H9 (cell line): ENCODE results near the gene ADGRD1. TPM values are rescaled to one million over a fixed set of nuclear protein-coding genes. Genes with fewer than 3 reads are reported as not detected.

Experiments
- DNase-seq: peaks from one replicate; pipeline ENCODE4 v3.0.0-alpha.2; 2017
- H2AFZ ChIP-seq: one replicate; pipeline ENCODE4 v1.6.1; 2013; ENCODE audit warnings: mild to moderate bottlenecking, low read length, control low read depth, moderate library complexity
- H2AK5ac ChIP-seq: 2 replicates; pipeline ENCODE4 v1.6.1; 2013; ENCODE audit warnings: low read length, control low read depth, mixed read lengths; ENCODE audit not compliant: insufficient read length
- H2BK120ac ChIP-seq: one replicate; pipeline ENCODE4 v1.6.1; 2013; ENCODE audit warnings: low read depth, mild to moderate bottlenecking, low read length, control low read depth, inconsistent platforms; ENCODE audit not compliant: poor library complexity, severe bottlenecking
- H2BK12ac ChIP-seq: 2 replicates; pipeline ENCODE4 v1.6.1; 2013; ENCODE audit warnings: low read length, control low read depth, mixed read lengths, low read depth; ENCODE audit not compliant: insufficient read length
- H2BK15ac ChIP-seq: 2 replicates; pipeline ENCODE4 v1.6.1; 2013; ENCODE audit warnings: low read depth, low read length, control low read depth
- H2BK20ac ChIP-seq: one replicate; pipeline ENCODE4 v1.6.1; 2013; ENCODE audit warnings: low read depth, mild to moderate bottlenecking, low read length, control low read depth, inconsistent platforms; ENCODE audit not compliant: poor library complexity, severe bottlenecking
- H2BK5ac ChIP-seq: 2 replicates; pipeline ENCODE4 v1.6.1; 2013; ENCODE audit warnings: low read length, control low read depth, mixed read lengths; ENCODE audit not compliant: insufficient read length
- H3K14ac ChIP-seq: 2 replicates; pipeline ENCODE4 v1.6.1; 2013; ENCODE audit warnings: low read length, control low read depth; ENCODE audit not compliant: insufficient read depth
- H3K18ac ChIP-seq: 2 replicates; pipeline ENCODE4 v1.6.1; 2013; ENCODE audit warnings: low read depth, mild to moderate bottlenecking, mixed read lengths, low read length, control low read depth; ENCODE audit not compliant: insufficient read length
- H3K23ac ChIP-seq: 2 replicates; pipeline ENCODE4 v1.6.1; 2013; ENCODE audit warnings: low read length, control low read depth, mixed read lengths, low read depth; ENCODE audit not compliant: insufficient read length
- H3K23me2 ChIP-seq: 2 replicates; pipeline ENCODE4 v1.6.1; 2013; ENCODE audit warnings: low read depth, mild to moderate bottlenecking, mixed read lengths, low read length, control low read depth; ENCODE audit not compliant: insufficient read length, poor library complexity, severe bottlenecking
- H3K27ac ChIP-seq: 2 replicates; pipeline ENCODE4 v1.5.1; 2013; ENCODE audit warnings: low read length, control low read depth, mixed read lengths, low read depth; ENCODE audit not compliant: insufficient read length
- H3K27me3 ChIP-seq: 2 replicates; pipeline ENCODE4 v1.6.1; 2013; ENCODE audit warnings: low read length, control low read depth, inconsistent platforms; ENCODE audit not compliant: insufficient read depth
- H3K4ac ChIP-seq: 2 replicates; pipeline ENCODE4 v1.6.1; 2013; ENCODE audit warnings: low read depth, mild to moderate bottlenecking, control low read depth, inconsistent platforms, low read length, moderate library complexity
- H3K4me1 ChIP-seq: 2 replicates; pipeline ENCODE4 v1.6.1; 2013; ENCODE audit warnings: low read length, control low read depth, inconsistent platforms; ENCODE audit not compliant: insufficient read depth
- H3K4me2 ChIP-seq: 2 replicates; pipeline ENCODE4 v1.6.1; 2013; ENCODE audit warnings: low read length, control low read depth, mixed read lengths; ENCODE audit not compliant: insufficient read length, insufficient read depth
- H3K56ac ChIP-seq: 2 replicates; pipeline ENCODE4 v1.6.1; 2013; ENCODE audit warnings: low read depth, mild to moderate bottlenecking, mixed read lengths, low read length, control low read depth; ENCODE audit not compliant: insufficient read length
- H3K79me1 ChIP-seq: 2 replicates; pipeline ENCODE4 v1.6.1; 2013; ENCODE audit warnings: low read depth, mild to moderate bottlenecking, moderate library complexity, low read length, control low read depth, inconsistent platforms; ENCODE audit not compliant: insufficient read depth, poor library complexity, severe bottlenecking
- H3K79me2 ChIP-seq: 2 replicates; pipeline ENCODE4 v1.6.1; 2013; ENCODE audit warnings: low read length, control low read depth, inconsistent platforms; ENCODE audit not compliant: insufficient read depth
- H3K9ac ChIP-seq: 2 replicates; pipeline ENCODE4 v1.6.1; 2013; ENCODE audit warnings: low read length, control low read depth, mixed read lengths; ENCODE audit not compliant: insufficient read length; ENCODE audit errors: extremely low read depth
- H3K9me3 ChIP-seq: one replicate; pipeline ENCODE4 v1.6.1; 2013; ENCODE audit warnings: low read depth, low read length, inconsistent platforms; ENCODE audit not compliant: control insufficient read depth
- H3T11ph ChIP-seq: one replicate; pipeline ENCODE4 v1.6.1; 2013; ENCODE audit warnings: mild to moderate bottlenecking, low read length, control low read depth, inconsistent platforms
- H4K20me1 ChIP-seq: one replicate; pipeline ENCODE4 v1.6.1; 2013; ENCODE audit not compliant: control insufficient read depth, insufficient read length, insufficient read depth
- H4K5ac ChIP-seq: 2 replicates; pipeline ENCODE4 v1.6.1; 2013; ENCODE audit warnings: low read depth, mild to moderate bottlenecking, mixed read lengths, low read length, control low read depth; ENCODE audit not compliant: insufficient read length
- H4K8ac ChIP-seq: replicated peaks from 2 replicates; pipeline ENCODE4 v1.6.1; 2013; ENCODE audit warnings: low read length, control low read depth, mixed read lengths, low read depth; ENCODE audit not compliant: insufficient read length
- H4K91ac ChIP-seq: 2 replicates; pipeline ENCODE4 v1.6.1; 2013; ENCODE audit warnings: low read depth, mild to moderate bottlenecking, moderate library complexity, mixed read lengths, low read length, control low read depth; ENCODE audit not compliant: insufficient read length
- H3K27ac Mint-ChIP-seq, 3 experiments: 2 replicates in 2 of 3; 3 replicates in 1 of 3; pipeline ENCODE4 v1.8.0; 2020 to 2021; ENCODE audit warnings: mixed read lengths in 3 of 3, mild to moderate bottlenecking in 1 of 3, moderate library complexity in 1 of 3
- H3K27me3 Mint-ChIP-seq: 2 replicates; pipeline ENCODE4 v1.8.0; 2021; ENCODE audit warnings: low read depth, mild to moderate bottlenecking, moderate library complexity, mixed read lengths
- H3K36me3 Mint-ChIP-seq, 3 experiments: 2 replicates in 2 of 3; 3 replicates in 1 of 3; pipeline ENCODE4 v1.8.0; 2020 to 2021; ENCODE audit warnings: low read depth in 3 of 3, mixed read lengths in 3 of 3; ENCODE audit not compliant: insufficient read depth in 1 of 3
- H3K4me1 Mint-ChIP-seq, 2 experiments: 2 replicates each; pipeline ENCODE4 v1.8.0; 2020; ENCODE audit warnings: mixed read lengths in 2 of 2
- H3K4me3 Mint-ChIP-seq, 2 experiments: 2 replicates in 1 of 2; 3 replicates in 1 of 2; pipeline ENCODE4 v1.8.0; 2020 to 2021; ENCODE audit warnings: mild to moderate bottlenecking in 2 of 2, mixed read lengths in 2 of 2, moderate library complexity in 1 of 2
- H3K9me3 Mint-ChIP-seq, 2 experiments: 2 replicates in 1 of 2; 3 replicates in 1 of 2; pipeline ENCODE4 v1.8.0; 2020; ENCODE audit warnings: mild to moderate bottlenecking in 2 of 2, mixed read lengths in 2 of 2, moderate library complexity in 1 of 2
- WGBS: extraction: QIAGEN DNeasy Blood & Tissue Kit; methylation state at CpG from one replicate; pipeline ENCODE4 v1.1.7; 2013; ENCODE audit warnings: missing lambda C conversion rate, low lambda C conversion rate, mixed read lengths; ENCODE audit not compliant: insufficient read length; ENCODE audit errors: extremely low coverage; 5-methylcytosine and 5-hydroxymethylcytosine counted together
- total RNA-seq: library from RNA; stranded (reverse); gene quantifications from 2 replicates; pipeline ENCODE4 v1.2.1, GENCODE V29; 2021
- TF ChIP-seq, protein P1 (sequence below): fragments of 200-600 bp; sonication (generic); conservative IDR thresholded peaks from 3 replicates; pipeline ENCODE4 v1.8.0; 2021; ENCODE audit warnings: antibody characterized with exemption, mild to moderate bottlenecking

Gene ADGRD1
- total RNA-seq, 1 experiment from 2014 or later: 0.52 TPM

DNA sequence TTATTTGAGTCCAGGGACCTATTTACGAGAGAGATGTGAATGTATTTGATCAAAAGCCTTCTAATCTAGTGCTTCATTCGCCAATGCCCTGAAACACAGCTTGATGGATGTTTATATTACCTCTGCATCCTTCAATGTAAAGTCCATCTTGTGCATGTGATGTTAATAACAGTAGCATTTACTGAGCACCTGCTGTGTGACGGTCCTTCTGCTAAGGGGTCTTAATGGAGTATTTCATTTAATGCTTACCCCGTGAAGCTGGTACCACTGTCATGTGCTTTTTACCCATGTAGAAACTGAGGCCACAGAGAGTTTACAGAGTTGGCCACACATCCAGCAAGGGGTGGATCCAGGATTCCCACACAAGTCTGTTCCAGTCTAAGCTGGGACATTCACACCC lies 237.3 kb downstream of the ADGRD1 start:
- WGBS: no CpG with 5 or more reads among the region's 4 CpGs
- Histone ChIP-seq H3K18ac (no peak overlapping the region), H4K91ac (no peak overlapping the region), H3K14ac (no peak overlapping the region), H2BK120ac (no peak overlapping the region), H3K9me3 (no peaks in the 10 kb centered on the region), H4K5ac (no peak overlapping the region), H4K8ac (no peak overlapping the region), H2BK12ac (no peak overlapping the region), H3T11ph (no peak overlapping the region), H3K79me1 (no peaks in the 10 kb centered on the region), H3K4me1 (no peaks in the 10 kb centered on the region), H3K79me2 (no peaks in the 10 kb centered on the region), H3K56ac (no peak overlapping the region), H3K4me2 (no peak overlapping the region), H3K4ac (no peak overlapping the region), H3K23me2 (no peaks in the 10 kb centered on the region), H2BK5ac (no peak overlapping the region), H4K20me1 (no peaks in the 10 kb centered on the region), H2AK5ac (no peak overlapping the region), H3K9ac (no peak overlapping the region), H2BK20ac (no peak overlapping the region), H2AFZ (no peak overlapping the region), H3K23ac (no peak overlapping the region), H3K27me3 (no peaks in the 10 kb centered on the region), H3K27ac (no peak overlapping the region), H2BK15ac (no peak overlapping the region)
- H3K36me3 Mint-ChIP-seq: no peaks in the 10 kb centered on the region; a peak in 3 of 7 replicates
- no peak for DNase-seq
- H3K4me3 Mint-ChIP-seq: no peak overlapping the region
- TF ChIP-seq, protein P1, sequence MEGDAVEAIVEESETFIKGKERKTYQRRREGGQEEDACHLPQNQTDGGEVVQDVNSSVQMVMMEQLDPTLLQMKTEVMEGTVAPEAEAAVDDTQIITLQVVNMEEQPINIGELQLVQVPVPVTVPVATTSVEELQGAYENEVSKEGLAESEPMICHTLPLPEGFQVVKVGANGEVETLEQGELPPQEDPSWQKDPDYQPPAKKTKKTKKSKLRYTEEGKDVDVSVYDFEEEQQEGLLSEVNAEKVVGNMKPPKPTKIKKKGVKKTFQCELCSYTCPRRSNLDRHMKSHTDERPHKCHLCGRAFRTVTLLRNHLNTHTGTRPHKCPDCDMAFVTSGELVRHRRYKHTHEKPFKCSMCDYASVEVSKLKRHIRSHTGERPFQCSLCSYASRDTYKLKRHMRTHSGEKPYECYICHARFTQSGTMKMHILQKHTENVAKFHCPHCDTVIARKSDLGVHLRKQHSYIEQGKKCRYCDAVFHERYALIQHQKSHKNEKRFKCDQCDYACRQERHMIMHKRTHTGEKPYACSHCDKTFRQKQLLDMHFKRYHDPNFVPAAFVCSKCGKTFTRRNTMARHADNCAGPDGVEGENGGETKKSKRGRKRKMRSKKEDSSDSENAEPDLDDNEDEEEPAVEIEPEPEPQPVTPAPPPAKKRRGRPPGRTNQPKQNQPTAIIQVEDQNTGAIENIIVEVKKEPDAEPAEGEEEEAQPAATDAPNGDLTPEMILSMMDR: no peak
- H3K9me3 Mint-ChIP-seq: peaks cover 8 to 13% of the 10 kb centered on the region in 2 experiments; a peak in 4 of 5 replicates
- H3K4me1 Mint-ChIP-seq: no peaks in the 10 kb centered on the region
- H3K27me3 Mint-ChIP-seq: peaks cover 25% of the 10 kb centered on the region
- H3K27ac Mint-ChIP-seq: no peak overlapping the region

Other genes starting within 250 kb of the ADGRD1 start
- 0.70 TPM in 2 replicates for gene RIMBP2, start 237.6 kb upstream of the ADGRD1 start, total RNA-seq
- gene STX2, start 114.7 kb upstream of the ADGRD1 start, total RNA-seq: 16.8 and 19.4 TPM in 2 replicates
- gene RAN, start 81.8 kb upstream of the ADGRD1 start, total RNA-seq: 1,968 and 1,971 TPM in 2 replicates